Breast epithelium (tissue), 3 donors: ENCODE data around the gene FOXK1.

Source experiments
- POLR2A ChIP-seq: fragments of 450-650 bp; IDR thresholded peaks from one replicate; pipeline ENCODE4 v1.6.1; 2016; ENCODE audit warnings: antibody characterized with exemption, mild to moderate bottlenecking, moderate library complexity
- TF ChIP-seq, protein P1 (sequence below), 3 donors: fragments of 450-650 bp; IDR thresholded peaks; one replicate each; pipeline ENCODE4 v1.5.1; 2016 to 2017; ENCODE audit warnings: antibody characterized with exemption in 3 of 3, mild to moderate bottlenecking in 3 of 3, moderate library complexity in 3 of 3

- TF ChIP-seq, protein P1, sequence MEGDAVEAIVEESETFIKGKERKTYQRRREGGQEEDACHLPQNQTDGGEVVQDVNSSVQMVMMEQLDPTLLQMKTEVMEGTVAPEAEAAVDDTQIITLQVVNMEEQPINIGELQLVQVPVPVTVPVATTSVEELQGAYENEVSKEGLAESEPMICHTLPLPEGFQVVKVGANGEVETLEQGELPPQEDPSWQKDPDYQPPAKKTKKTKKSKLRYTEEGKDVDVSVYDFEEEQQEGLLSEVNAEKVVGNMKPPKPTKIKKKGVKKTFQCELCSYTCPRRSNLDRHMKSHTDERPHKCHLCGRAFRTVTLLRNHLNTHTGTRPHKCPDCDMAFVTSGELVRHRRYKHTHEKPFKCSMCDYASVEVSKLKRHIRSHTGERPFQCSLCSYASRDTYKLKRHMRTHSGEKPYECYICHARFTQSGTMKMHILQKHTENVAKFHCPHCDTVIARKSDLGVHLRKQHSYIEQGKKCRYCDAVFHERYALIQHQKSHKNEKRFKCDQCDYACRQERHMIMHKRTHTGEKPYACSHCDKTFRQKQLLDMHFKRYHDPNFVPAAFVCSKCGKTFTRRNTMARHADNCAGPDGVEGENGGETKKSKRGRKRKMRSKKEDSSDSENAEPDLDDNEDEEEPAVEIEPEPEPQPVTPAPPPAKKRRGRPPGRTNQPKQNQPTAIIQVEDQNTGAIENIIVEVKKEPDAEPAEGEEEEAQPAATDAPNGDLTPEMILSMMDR (IDR thresholded peaks at IDR 0.05) = no peak
- no peak for TF ChIP-seq POLR2A
These were observed 44.5 kb downstream of the FOXK1 start for GRCh38 chr7:4726566-4726965.
